ENCODE results near the gene SPI1.

Gene SPI1

DNA sequence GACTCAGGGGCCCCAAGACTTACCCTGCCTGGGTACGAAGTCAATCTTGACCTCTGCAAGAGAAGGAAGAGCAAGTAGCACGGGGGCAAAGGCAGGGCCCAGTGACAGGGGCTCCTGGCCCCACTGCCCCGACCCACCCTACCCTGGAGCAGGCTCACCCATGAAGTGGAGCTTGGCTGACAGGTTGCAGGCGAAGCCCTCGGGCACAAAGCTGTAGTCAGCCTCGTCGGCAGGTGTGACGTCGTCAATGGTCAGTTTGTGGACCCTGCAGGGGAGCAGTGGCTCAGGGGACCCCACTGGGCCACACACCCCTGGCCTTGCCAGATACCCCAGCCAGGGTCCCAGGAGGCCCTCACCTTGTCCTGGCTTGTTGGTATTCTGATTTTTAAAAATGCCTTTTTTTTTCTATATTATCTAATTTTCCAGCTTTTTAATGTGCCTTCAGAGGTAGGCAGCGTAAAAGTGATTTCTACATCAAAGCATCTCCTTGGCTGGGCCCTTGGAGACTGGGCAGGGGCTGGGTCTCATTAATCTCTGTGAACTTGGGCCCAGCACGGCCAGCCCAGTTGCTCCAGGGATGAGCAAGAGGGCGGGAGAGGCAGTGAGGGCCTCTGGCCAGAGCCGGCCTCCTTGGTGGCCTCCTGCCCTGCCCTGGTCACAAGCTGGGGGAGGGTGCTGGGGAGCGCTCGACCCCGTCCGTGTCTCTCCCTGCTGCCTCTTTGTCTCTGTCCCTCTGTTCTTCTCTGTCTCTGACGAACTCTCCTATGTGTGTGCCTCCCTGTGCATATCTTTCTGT lies 37.2 kb downstream of the SPI1 start:
- TF ChIP-seq EZH2phosphoT487 (IDR thresholded peaks at IDR 0.05; ENCODE audit: borderline replicate concordance, low read length): no peak
- TF ChIP-seq CTCF (IDR thresholded peaks at IDR 0.05; ENCODE audit: low read depth, low read length, poor library complexity, severe bottlenecking): no peak
- Histone ChIP-seq H3K9me2 (replicated peaks; ENCODE audit: control insufficient read depth, low read length) (no peaks in the 10 kb centered on the region), H3K4me1 (ENCODE audit: control insufficient read depth, low read length) (no peaks in the 10 kb centered on the region), H4K20me1 (ENCODE audit: control insufficient read depth, insufficient read depth, low read depth, low read length) (no peaks in the 10 kb centered on the region), H3K27ac (ENCODE audit: low read depth, low read length) (no peak overlapping the region), H3K36me3 (ENCODE audit: control insufficient read depth, low read length) (no peaks in the 10 kb centered on the region), H3K27me3 (ENCODE audit: control insufficient read depth, low read length) (no peaks in the 10 kb centered on the region), H3K9me3 (ENCODE audit: control insufficient read depth, insufficient read depth, low read length) (no peaks in the 10 kb centered on the region), H3K4me2 (ENCODE audit: low read length) (no peak overlapping the region), H3K79me2 (ENCODE audit: control insufficient read depth, low read length) (no peaks in the 10 kb centered on the region), H3K4me3 (ENCODE audit: low read length) (no peak overlapping the region), H3F3A (ENCODE audit: control insufficient read depth, insufficient read depth) (no peaks in the 10 kb centered on the region)

GRCh38 chr11:47340010-47340409 lies 38.3 kb downstream of the SPI1 start:
- Histone ChIP-seq H3K36me3 (ENCODE audit: control insufficient read depth, low read length) (no peaks in the 10 kb centered on the region), H3K9me2 (replicated peaks; ENCODE audit: control insufficient read depth, low read length) (no peaks in the 10 kb centered on the region), H3K9me3 (ENCODE audit: control insufficient read depth, insufficient read depth, low read length) (no peaks in the 10 kb centered on the region), H3K27me3 (ENCODE audit: control insufficient read depth, low read length) (no peaks in the 10 kb centered on the region), H3K4me2 (ENCODE audit: low read length) (no peak overlapping the region), H3K79me2 (ENCODE audit: control insufficient read depth, low read length) (no peaks in the 10 kb centered on the region), H3K4me3 (ENCODE audit: low read length) (no peak overlapping the region), H3K4me1 (ENCODE audit: control insufficient read depth, low read length) (no peaks in the 10 kb centered on the region), H4K20me1 (ENCODE audit: control insufficient read depth, insufficient read depth, low read depth, low read length) (no peaks in the 10 kb centered on the region), H3K27ac (ENCODE audit: low read depth, low read length) (no peak overlapping the region), H3F3A (ENCODE audit: control insufficient read depth, insufficient read depth) (no peaks in the 10 kb centered on the region)
- no peak for TF ChIP-seq EZH2phosphoT487 (IDR thresholded peaks at IDR 0.05; ENCODE audit: borderline replicate concordance, low read length)
- TF ChIP-seq CTCF (IDR thresholded peaks at IDR 0.05; ENCODE audit: low read depth, low read length, poor library complexity, severe bottlenecking): no peak

GRCh38 chr11:47338396-47339241 lies 39.7 kb downstream of the SPI1 start:
- no peaks in the 10 kb centered on the region for H4K20me1 ChIP-seq (ENCODE audit: control insufficient read depth, insufficient read depth, low read depth, low read length)
- H3K4me1 ChIP-seq (ENCODE audit: control insufficient read depth, low read length): no peaks in the 10 kb centered on the region
- H3K4me3 ChIP-seq (ENCODE audit: low read length): no peak overlapping the region
- H3K36me3 ChIP-seq (ENCODE audit: control insufficient read depth, low read length): no peaks in the 10 kb centered on the region
- H3K9me3 ChIP-seq (ENCODE audit: control insufficient read depth, insufficient read depth, low read length): no peaks in the 10 kb centered on the region
- no peaks in the 10 kb centered on the region for H3K9me2 ChIP-seq (replicated peaks; ENCODE audit: control insufficient read depth, low read length)
- no peaks in the 10 kb centered on the region for H3K79me2 ChIP-seq (ENCODE audit: control insufficient read depth, low read length)
- no peak overlapping the region for H3K4me2 ChIP-seq (ENCODE audit: low read length)
- H3K27ac ChIP-seq (ENCODE audit: low read depth, low read length): no peak overlapping the region
- H3F3A ChIP-seq (ENCODE audit: control insufficient read depth, insufficient read depth): no peaks in the 10 kb centered on the region
- no peak for TF ChIP-seq CTCF (IDR thresholded peaks at IDR 0.05; ENCODE audit: low read depth, low read length, poor library complexity, severe bottlenecking)
- TF ChIP-seq EZH2phosphoT487 (IDR thresholded peaks at IDR 0.05; ENCODE audit: borderline replicate concordance, low read length): no peak
- no peaks in the 10 kb centered on the region for H3K27me3 ChIP-seq (ENCODE audit: control insufficient read depth, low read length)

Measured in DOHH2 (cell line).